GM12878 (cell line): ENCODE data around the gene POU3F3. TPM values are rescaled to one million over a fixed set of nuclear protein-coding genes. Genes with fewer than 3 reads are reported as not detected.

Experiments used
- ATAC-seq: fragments of 200-7000 bp; cut with Tn5 transposase; 3 replicates; pipeline ENCODE4 v1.9.1; 2020; ENCODE audit warnings: mild to moderate bottlenecking, moderate library complexity
- BruUV-seq: library from RNA; stranded (reverse); fragments of 400-500 nt; replicated peaks from 2 replicates; lab custom pipeline; 2021; lab: Mats Ljungman, UMichigan
- CTCF ChIA-PET: fragments of 300-600 bp; sonication (Branson Sonifier 250); formaldehyde crosslinking; extraction: SDS; loops from one replicate; lab custom pipeline; 2021; ENCODE audit warnings: inconsistent platforms; lab: Yijun Ruan, JAX
- POLR2A ChIA-PET: fragments of 350-600 bp; formaldehyde crosslinking; extraction: SDS; loops from one replicate; lab custom pipeline; 2021; ENCODE audit warnings: inconsistent platforms; lab: Charles Lee
- RAD21 ChIA-PET: fragments of 300-600 bp; sonication (Branson Sonifier 250); formaldehyde crosslinking; loops from one replicate; lab custom pipeline; 2023; ENCODE audit warnings: antibody characterized with exemption; ENCODE audit not compliant: unreplicated experiment; lab: Charles Lee
- SMC1A ChIA-PET: fragments of 300-600 bp; sonication (Branson Sonifier 250); formaldehyde crosslinking; loops from one replicate; lab custom pipeline; 2023; ENCODE audit not compliant: unreplicated experiment, uncharacterized antibody; lab: Charles Lee
- DNase-seq: peaks from one replicate; pipeline ENCODE4 v3.0.0-alpha.2; 2011; ENCODE audit warnings: low read depth, low spot score
- FAIRE-seq: peaks from 3 replicates; lab custom pipeline; 2011; peaks lifted over from hg19 to GRCh38; lab: Jason Lieb, UNC
- H2AFZ ChIP-seq: 2 replicates; pipeline ENCODE4 v1.6.0; 2011; ENCODE audit warnings: low read depth, low read length, control low read depth; ENCODE audit not compliant: control insufficient read depth
- H3K27ac ChIP-seq: 2 replicates; pipeline ENCODE4 v1.5.1; 2011; ENCODE audit warnings: control low read depth; ENCODE audit not compliant: control insufficient read depth, insufficient read depth
- H3K27me3 ChIP-seq, 2 experiments: replicated peaks in 1 of 2; 2 replicates each; pipeline versions ENCODE4 v1.6.0 to v1.6.1; 2011; ENCODE audit warnings: low read length in 1 of 2; ENCODE audit not compliant: control insufficient read depth in 2 of 2, insufficient read depth in 2 of 2
- H3K36me3 ChIP-seq, 2 experiments: 2 replicates each; pipeline ENCODE4 v1.5.1; 2011; ENCODE audit warnings: low read length in 1 of 2; ENCODE audit not compliant: control insufficient read depth in 2 of 2, insufficient read depth in 2 of 2
- H3K4me1 ChIP-seq: 2 replicates; pipeline ENCODE4 v1.6.1; 2011; ENCODE audit warnings: mild to moderate bottlenecking, low read length, moderate library complexity, mixed read lengths; ENCODE audit not compliant: control insufficient read depth, insufficient read depth
- H3K4me2 ChIP-seq: 2 replicates; pipeline ENCODE4 v1.6.0; 2011; ENCODE audit warnings: control low read depth; ENCODE audit not compliant: control insufficient read depth, insufficient read depth
- H3K4me3 ChIP-seq: fragments of 200-600 bp; sonication (generic); 2 replicates; pipeline ENCODE4 v1.5.1; 2016
- H3K79me2 ChIP-seq: 2 replicates; pipeline ENCODE4 v1.6.0; 2011; ENCODE audit warnings: low read length; ENCODE audit not compliant: control insufficient read depth, insufficient read depth
- H3K9ac ChIP-seq: 2 replicates; pipeline ENCODE4 v1.8.0; 2011; ENCODE audit warnings: low read length, control low read depth, mixed read lengths; ENCODE audit not compliant: control insufficient read depth, insufficient read depth
- H3K9me3 ChIP-seq: replicated peaks from 3 replicates; pipeline ENCODE4 v1.5.1; 2011; ENCODE audit warnings: mild to moderate bottlenecking, low read length; ENCODE audit not compliant: control insufficient read depth, insufficient read depth
- H4K20me1 ChIP-seq: 2 replicates; pipeline ENCODE4 v1.6.0; 2011; ENCODE audit not compliant: control insufficient read depth, insufficient read depth
- BHLHE40 ChIP-seq, 2 experiments: fragments of 450-650 bp in 1 of 2; IDR thresholded peaks; 2 replicates each; pipeline ENCODE4 v1.6.1; 2011 to 2017; ENCODE audit warnings: low read depth in 2 of 2, borderline replicate concordance in 1 of 2, improper control_type of control experiment in 1 of 2, low read length in 1 of 2, mild to moderate bottlenecking in 1 of 2
- CHD4 ChIP-seq: fragments of 200-600 bp; sonication (generic); IDR thresholded peaks from 2 replicates; pipeline ENCODE4 v1.6.1; 2016; ENCODE audit warnings: mild to moderate bottlenecking
- JUND ChIP-seq: IDR thresholded peaks from 2 replicates; pipeline ENCODE4 v1.6.1; 2012; ENCODE audit warnings: low read depth, mild to moderate bottlenecking, low read length, improper control_type of control experiment, moderate library complexity
- KLF5 ChIP-seq: fragments of 450-650 bp; IDR thresholded peaks from 2 replicates; pipeline ENCODE4 v1.6.1; 2014; ENCODE audit warnings: mild to moderate bottlenecking; ENCODE audit not compliant: partially characterized antibody
- MYB ChIP-seq: fragments of 150-350 bp; IDR thresholded peaks from 2 replicates; pipeline ENCODE4 v1.6.1; 2014; ENCODE audit warnings: mild to moderate bottlenecking, low read depth, low read length, borderline replicate concordance
- PBX3 ChIP-seq: IDR thresholded peaks from 2 replicates; pipeline ENCODE4 v1.6.1; 2011; ENCODE audit warnings: mild to moderate bottlenecking, low read depth, low read length, moderate library complexity; ENCODE audit not compliant: insufficient replicate concordance
- PKNOX1 ChIP-seq: fragments of 450-650 bp; IDR thresholded peaks from 2 replicates; pipeline ENCODE4 v1.6.1; 2016; ENCODE audit warnings: mild to moderate bottlenecking
- SMC3 ChIP-seq: IDR thresholded peaks from 2 replicates; pipeline ENCODE4 v1.6.1; 2011; ENCODE audit warnings: low read length, improper control_type of control experiment, borderline replicate concordance
- SREBF2 ChIP-seq: IDR thresholded peaks from 2 replicates; pipeline ENCODE4 v1.6.1; 2012; ENCODE audit warnings: mild to moderate bottlenecking, low read length
- USF2 ChIP-seq: IDR thresholded peaks from 2 replicates; pipeline ENCODE4 v1.6.1; 2011; ENCODE audit warnings: low read depth, low read length, improper control_type of control experiment, borderline replicate concordance
- WGBS: methylation state at CpG from one replicate; pipeline ENCODE4 v1.1.6; 2016; ENCODE audit warnings: low lambda C conversion rate; ENCODE audit not compliant: insufficient replicate concordance, insufficient coverage; ENCODE audit errors: missing lambda C conversion rate; 5-methylcytosine and 5-hydroxymethylcytosine counted together
- in situ Hi-C: fragments of 300-500 bp; cut with MboI; formaldehyde crosslinking; loops from 9 replicates; pipeline ENCODE4 v1.14.3; 2018; ENCODE audit warnings: mixed read lengths
- intact Hi-C: fragments of 100-400 bp; cut with micrococcal nuclease; formaldehyde crosslinking; loops from one replicate; pipeline ENCODE4 v1.14.2; 2022; ENCODE audit not compliant: unreplicated experiment
- polyA plus RNA-seq, 11 experiments: library from polyadenylated mRNA; depleted of rRNA in 4 of 11; unstranded in 6 of 11; stranded (reverse) in 5 of 11; fragments of >200 nt; fragmentation: Nextera tagmentation in 4 of 11; fragmentation: Illumina TruSeq in 1 of 11; extraction: Ambion mirVana in 4 of 11; extraction: Trizol in 1 of 11; gene quantifications; 1 replicate in 1 of 11; 2 replicates in 10 of 11; pipeline versions ENCODE4 v1.2.1 to v1.2.3, GENCODE V29; 2011 to 2016; ENCODE audit warnings: inconsistent platforms in 2 of 11, missing spikeins in 2 of 11, low read depth in 1 of 11
- total RNA-seq, 4 experiments: library from RNA; depleted of rRNA in 3 of 4; stranded (reverse); fragments of >200 nt in 3 of 4; fragmentation: Illumina TruSeq in 1 of 4; extraction: Trizol in 1 of 4; gene quantifications; 2 replicates each; pipeline versions ENCODE4 v1.2.1 to v1.2.3, GENCODE V29; 2013 to 2021

Gene POU3F3
- total and polyA plus RNA-seq, 10 of the 15 experiments (the other 5 are each of a cell fraction or from before 2014, with no cell fraction given), result not detected

DNA sequence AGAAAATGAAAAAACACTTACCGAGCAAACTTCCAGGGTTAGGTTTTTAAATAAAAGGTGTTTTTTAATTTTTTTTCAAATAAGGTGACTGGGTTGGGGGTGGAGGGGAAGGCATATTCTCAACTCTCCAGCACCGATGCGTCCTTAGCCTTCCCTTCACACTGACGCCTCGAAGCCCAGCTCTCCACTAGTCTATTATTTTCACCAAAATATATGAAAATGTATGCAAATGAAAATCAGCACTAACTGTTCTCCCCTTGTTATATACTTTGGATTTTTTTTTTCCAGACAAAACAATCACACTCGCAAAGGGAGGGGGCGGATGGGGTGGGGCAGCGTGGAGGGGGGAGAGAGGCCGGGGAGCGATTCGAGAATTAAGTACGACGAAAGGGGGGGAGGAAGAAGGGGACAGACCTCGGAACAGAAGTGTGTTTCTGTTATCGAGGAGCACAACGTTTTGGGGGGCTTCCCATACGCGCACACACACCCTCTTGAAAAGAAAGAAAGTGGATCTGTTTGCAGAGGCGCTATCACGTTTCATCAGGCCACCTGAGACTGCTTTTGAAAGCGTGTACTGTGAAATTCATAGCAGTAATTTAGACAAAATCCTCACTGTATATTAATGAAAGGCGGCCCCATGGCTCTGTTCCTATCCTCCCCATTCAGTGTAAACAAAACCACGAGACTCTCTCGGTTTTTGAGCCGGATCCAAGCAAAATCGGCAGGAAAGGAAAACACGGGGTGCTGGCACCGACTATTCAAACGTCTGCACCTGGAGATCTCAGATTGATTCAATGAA lies 2.4 kb upstream of the POU3F3 start:
- no TSS peak for BruUV-seq
- ChIA-PET RAD21 (no interaction called here), CTCF (interaction anchor here (0.9 kb wide), 1 partner anchor 100 kb away, joined by 3 read pairs; no protein-coding TSS in a partner anchor), POLR2A (interaction anchor here (0.7 kb wide), 1 partner anchor 242 kb away, joined by 6 read pairs; no protein-coding TSS in a partner anchor), SMC1A (no interaction called here)
- DNase-seq (no peak), ATAC-seq (no peak), FAIRE-seq (no peak)
- in situ Hi-C loops (loop anchor here (25.0 kb wide), 1 partner anchor 814 kb away; no protein-coding TSS in a partner anchor), intact Hi-C loops (no loop called here)
- H3K4me2 ChIP-seq, result no peak overlapping the region
- no peak overlapping the region for H3K9ac ChIP-seq
- no peak overlapping the region for H3K4me3 ChIP-seq
- no peaks in the 10 kb centered on the region for H4K20me1 ChIP-seq
- H3K79me2 ChIP-seq, result no peaks in the 10 kb centered on the region
- peaks cover 11 to 23% of the 10 kb centered on the region in 2 experiments for H3K27me3 ChIP-seq
- 21% methylated on average over 23 of the region's 29 CpGs for WGBS
- H3K36me3 ChIP-seq, result no peaks in the 10 kb centered on the region
- no peak overlapping the region for H2AFZ ChIP-seq
- H3K9me3 ChIP-seq, result peaks cover 4% of the 10 kb centered on the region; the same call in 1 of the 3 replicates
- TF ChIP-seq PBX3, result no peak
- no peak for TF ChIP-seq MYB
- TF ChIP-seq CHD4, result no peak
- no peak for TF ChIP-seq JUND
- TF ChIP-seq PKNOX1, result no peak
- TF ChIP-seq SMC3, result no peak
- TF ChIP-seq BHLHE40 (IDR thresholded peaks at IDR 0.05; ENCODE audit: borderline replicate concordance in 1 of 2, low read depth in 2 of 2, low read length in 1 of 2), result no peak
- TF ChIP-seq KLF5, result no peak
- no peak for TF ChIP-seq SREBF2
- no peak for TF ChIP-seq USF2
- H3K4me1 ChIP-seq, result no peaks in the 10 kb centered on the region
- H3K27ac ChIP-seq, result no peak overlapping the region
